ENCODE results near the gene STAU1. TPM values are rescaled to one million over a fixed set of nuclear protein-coding genes. Genes with fewer than 3 reads are reported as not detected.
"Not testable (repeated sequence)": the region's sequence is repeated elsewhere in the genome, so short reads cannot be mapped to it uniquely, and the experiment has no call there.

Gene STAU1
- total and polyA plus RNA-seq, 8 donors, result 18.9 to 62.8 (median 55.3) TPM

DNA sequence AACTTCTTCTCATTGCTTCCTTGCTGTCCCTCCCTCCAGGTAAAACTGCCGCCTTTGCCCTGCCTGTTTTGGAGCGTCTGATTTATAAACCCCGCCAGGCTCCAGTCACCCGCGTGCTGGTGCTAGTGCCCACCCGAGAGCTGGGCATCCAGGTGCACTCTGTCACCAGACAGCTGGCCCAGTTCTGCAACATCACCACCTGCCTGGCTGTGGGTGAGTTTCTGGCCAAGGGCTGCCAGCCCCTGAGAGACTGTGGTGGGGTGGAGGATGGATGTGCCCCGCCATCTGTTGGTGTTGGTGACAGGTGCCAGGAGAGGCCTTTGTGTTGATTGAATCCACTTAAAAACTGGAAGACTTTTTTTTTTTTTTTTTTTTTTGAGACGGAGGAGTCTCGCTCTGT lies 40.5 kb upstream of the STAU1 start:
- no peaks in the 10 kb centered on the region for H3K9me3 ChIP-seq
- 95 to 97% methylated on average over 8 to 9 of the region's 9 CpGs for WGBS, 2 donors
- no peaks in the 10 kb centered on the region for H3K4me1 ChIP-seq
- H3K27me3 ChIP-seq, result no peaks in the 10 kb centered on the region
- no peak overlapping the region for H3K27ac ChIP-seq
- no peak for DNase-seq
- H3K4me3 ChIP-seq, result no peak overlapping the region
- H3K36me3 ChIP-seq, result peaks cover 4 to 80% (median 53%) of the 10 kb centered on the region in 3 donors
- ATAC-seq, result no peak
- no peak for FAIRE-seq
- TF ChIP-seq, protein P1, sequence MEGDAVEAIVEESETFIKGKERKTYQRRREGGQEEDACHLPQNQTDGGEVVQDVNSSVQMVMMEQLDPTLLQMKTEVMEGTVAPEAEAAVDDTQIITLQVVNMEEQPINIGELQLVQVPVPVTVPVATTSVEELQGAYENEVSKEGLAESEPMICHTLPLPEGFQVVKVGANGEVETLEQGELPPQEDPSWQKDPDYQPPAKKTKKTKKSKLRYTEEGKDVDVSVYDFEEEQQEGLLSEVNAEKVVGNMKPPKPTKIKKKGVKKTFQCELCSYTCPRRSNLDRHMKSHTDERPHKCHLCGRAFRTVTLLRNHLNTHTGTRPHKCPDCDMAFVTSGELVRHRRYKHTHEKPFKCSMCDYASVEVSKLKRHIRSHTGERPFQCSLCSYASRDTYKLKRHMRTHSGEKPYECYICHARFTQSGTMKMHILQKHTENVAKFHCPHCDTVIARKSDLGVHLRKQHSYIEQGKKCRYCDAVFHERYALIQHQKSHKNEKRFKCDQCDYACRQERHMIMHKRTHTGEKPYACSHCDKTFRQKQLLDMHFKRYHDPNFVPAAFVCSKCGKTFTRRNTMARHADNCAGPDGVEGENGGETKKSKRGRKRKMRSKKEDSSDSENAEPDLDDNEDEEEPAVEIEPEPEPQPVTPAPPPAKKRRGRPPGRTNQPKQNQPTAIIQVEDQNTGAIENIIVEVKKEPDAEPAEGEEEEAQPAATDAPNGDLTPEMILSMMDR (IDR thresholded peaks at IDR 0.05), result no peak
- intact Hi-C loops (cut with DNase I), result no loop called here

DNA sequence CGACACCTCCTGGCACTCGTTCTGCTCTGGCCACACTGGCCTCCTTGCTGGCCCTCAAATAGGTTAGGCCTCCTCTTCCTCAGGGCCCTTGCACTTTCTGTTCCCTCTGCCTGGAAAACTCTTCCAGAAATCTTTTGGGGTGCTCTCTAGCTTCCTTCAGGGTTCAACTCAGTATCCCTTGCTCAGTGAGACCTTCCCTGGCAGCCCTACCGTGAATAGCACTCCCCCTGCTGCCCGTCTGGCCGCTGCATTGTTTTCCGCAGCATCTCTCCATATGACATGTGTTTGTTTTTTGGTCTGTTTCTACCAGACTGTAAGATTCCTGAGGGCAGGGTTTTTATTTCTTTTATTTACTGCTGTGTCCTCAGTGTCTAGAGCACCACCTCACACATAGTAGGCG lies 37.8 kb upstream of the STAU1 start:
- intact Hi-C loops (cut with DNase I), result no loop called here

GRCh38 chr20:49219924-49220831 lies 32.0 kb upstream of the STAU1 start:
- FAIRE-seq, result no peak
- TF ChIP-seq, protein P1 (IDR thresholded peaks at IDR 0.05), result no peak
- H3K4me3 ChIP-seq, result peak overlapping the region; percentile 72 to 89 (median 79)
- intact Hi-C loops (cut with DNase I), result loop anchor here in 2 of 3 donors (5.0 kb wide), 1 partner anchor 88 kb away; no protein-coding TSS in a partner anchor
- peak in 2 of 6 donors; percentile 49 to 73 for DNase-seq
- H3K27ac ChIP-seq, result peak overlapping the region in 3 of 4 donors; percentile 68 to 80 (median 70)
- H3K9me3 ChIP-seq, result no peaks in the 10 kb centered on the region
- 57 to 66% methylated on average over 27 to 28 of the region's 28 CpGs for WGBS, 2 donors
- H3K36me3 ChIP-seq, result peaks cover 3 to 37% (median 28%) of the 10 kb centered on the region in 3 donors
- H3K4me1 ChIP-seq, result peaks cover 0 to 15% (median 7%) of the 10 kb centered on the region in 3 donors
- no peaks in the 10 kb centered on the region for H3K27me3 ChIP-seq
- ATAC-seq, result no peak

More for the DNA sequence above, 37.8 kb upstream of the STAU1 start:
- FAIRE-seq (no peak), ATAC-seq (no peak), DNase-seq (no peak)
- H3K9me3 ChIP-seq, result no peaks in the 10 kb centered on the region
- no peaks in the 10 kb centered on the region for H3K4me1 ChIP-seq
- TF ChIP-seq, protein P1 (IDR thresholded peaks at IDR 0.05), result no peak
- peaks cover 7 to 81% (median 50%) of the 10 kb centered on the region in 3 donors for H3K36me3 ChIP-seq
- no peaks in the 10 kb centered on the region for H3K27me3 ChIP-seq
- no peak overlapping the region for H3K27ac ChIP-seq
- WGBS, 2 donors, result 94 to 97% methylated on average over 7 of the region's 7 CpGs
- H3K4me3 ChIP-seq, result no peak overlapping the region

- Histone ChIP-seq H3K27me3 (no peaks in the 10 kb centered on the region), H3K4me3 (peak within 1 kb of the TSS; percentile 72 to 89 (median 79)), H3K27ac (peak within 1 kb of the TSS; percentile 35 to 80 (median 69)), H3K9me3 (no peaks in the 10 kb centered on the region), H3K36me3 (peaks cover 3 to 28% (median 19%) of the 10 kb centered on the region in 3 donors), H3K4me1 (peaks cover 0 to 15% (median 7%) of the 10 kb centered on the region in 3 donors)
- intact Hi-C loops (cut with DNase I), result loop anchor here in 2 of 3 donors (5.0 kb wide), 1 partner anchor 87 kb away; no protein-coding TSS in a partner anchor
- FAIRE-seq, result peak; percentile 97
- TF ChIP-seq, protein P1 (IDR thresholded peaks at IDR 0.05), result no peak
- 0% methylated on average over 46 of the region's 46 CpGs for WGBS, 2 donors
- ATAC-seq, result peak; percentile 94 to 98 (median 96)
- peak; percentile 94 to 98 (median 96) for DNase-seq
Observed at GRCh38 chr20:49219091-49219923, 31.2 kb upstream of the STAU1 start, which contains the start of gene DDX27. Gene DDX27 (plus strand): TSS chr20:49219416. CDS start chr20:49219449, 33 bp downstream.

- intact Hi-C loops (cut with DNase I), result loop anchor here in 2 of 3 donors (5.0 kb wide), 1 partner anchor 86 kb away; no protein-coding TSS in a partner anchor
- peak in 1 of 4 donors; percentile 4 for ATAC-seq
- peaks cover 3 to 22% (median 15%) of the 10 kb centered on the region in 3 donors for H3K36me3 ChIP-seq
- peak overlapping the region in 2 of 4 donors; percentile 73 to 89 for H3K4me3 ChIP-seq
- WGBS, 2 donors, result 56 to 58% methylated on average over 13 of the region's 13 CpGs
- peaks cover 0 to 15% (median 7%) of the 10 kb centered on the region in 3 donors for H3K4me1 ChIP-seq
- H3K27ac ChIP-seq, result peak overlapping the region; percentile 35 to 80 (median 60)
- peak in 4 of 6 donors; percentile 20 to 49 (median 32) for DNase-seq
- FAIRE-seq, H3K9me3 ChIP-seq, H3K27me3 ChIP-seq: not testable (repeated sequence)
Observed at GRCh38 chr20:49218739-49219090, 30.6 kb upstream of the STAU1 start.
